ENCODE measurements around the gene LAMC1.
"Not testable (repeated sequence)": the region's sequence is repeated elsewhere in the genome, so short reads cannot be mapped to it uniquely, and the experiment has no call there.

LAMC1 gene

GRCh38 chr1:183150032-183150431, 126.8 kb downstream of the LAMC1 start:
- DNase-seq (ENCODE audit: low read depth in 2 of 2): not testable (repeated sequence)

- no peak for DNase-seq (ENCODE audit: low read depth in 2 of 2)
Observed at GRCh38 chr1:183150445-183150844, 127.2 kb downstream of the LAMC1 start.

- DNase-seq (ENCODE audit: low read depth in 2 of 2): no peak
Observed at GRCh38 chr1:183152180-183152579, 129.0 kb downstream of the LAMC1 start.

- DNase-seq (ENCODE audit: low read depth in 2 of 2): no peak
Observed at GRCh38 chr1:183155939-183156338, 132.7 kb downstream of the LAMC1 start.

GRCh38 chr1:183159960-183160359, 136.7 kb downstream of the LAMC1 start:
- no peak for DNase-seq (ENCODE audit: low read depth in 2 of 2)

DNA sequence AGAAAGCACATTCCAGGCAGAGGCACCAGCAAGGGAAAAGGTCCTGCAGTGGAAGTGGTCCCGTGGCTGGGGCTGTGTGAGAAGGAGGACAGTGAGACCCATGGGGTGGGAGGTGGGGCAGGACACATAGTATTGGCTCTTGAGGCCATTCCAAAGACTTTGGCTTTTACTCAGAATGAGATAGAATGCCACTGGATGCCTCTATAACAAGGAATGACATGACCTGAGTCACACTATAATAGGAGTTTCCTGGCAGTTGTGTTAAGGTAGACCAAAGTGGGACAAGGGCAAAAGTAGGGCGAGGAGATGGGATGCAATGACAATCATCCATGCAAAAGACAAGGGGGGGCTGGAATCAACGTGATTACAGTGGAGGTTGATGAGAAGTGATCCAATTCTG, 138.2 kb downstream of the LAMC1 start:
- DNase-seq (ENCODE audit: low read depth in 2 of 2): no peak

- DNase-seq (ENCODE audit: low read depth in 2 of 2): no peak
Observed at GRCh38 chr1:183163316-183163715, 140.1 kb downstream of the LAMC1 start.

DNA sequence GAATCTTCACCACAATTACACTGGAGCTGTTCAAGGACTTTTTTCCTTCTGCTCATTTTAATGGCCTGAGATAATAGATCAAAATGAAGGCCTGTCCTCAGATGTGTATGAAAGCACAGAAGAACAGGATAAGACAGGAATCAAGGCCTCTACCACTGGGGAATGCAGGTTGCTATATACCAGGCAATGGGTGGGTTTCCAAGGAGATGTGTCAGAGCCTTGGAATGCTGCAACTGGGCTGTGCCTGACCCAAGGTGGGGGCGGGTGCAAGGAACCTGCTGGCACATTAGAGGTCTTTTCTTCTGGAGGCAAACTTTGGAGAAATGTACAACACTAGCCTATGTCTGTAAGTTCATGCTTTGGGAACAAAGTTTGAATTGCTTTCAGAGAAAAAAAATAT, 141.1 kb downstream of the LAMC1 start:
- DNase-seq (ENCODE audit: low read depth in 2 of 2): no peak

DNA sequence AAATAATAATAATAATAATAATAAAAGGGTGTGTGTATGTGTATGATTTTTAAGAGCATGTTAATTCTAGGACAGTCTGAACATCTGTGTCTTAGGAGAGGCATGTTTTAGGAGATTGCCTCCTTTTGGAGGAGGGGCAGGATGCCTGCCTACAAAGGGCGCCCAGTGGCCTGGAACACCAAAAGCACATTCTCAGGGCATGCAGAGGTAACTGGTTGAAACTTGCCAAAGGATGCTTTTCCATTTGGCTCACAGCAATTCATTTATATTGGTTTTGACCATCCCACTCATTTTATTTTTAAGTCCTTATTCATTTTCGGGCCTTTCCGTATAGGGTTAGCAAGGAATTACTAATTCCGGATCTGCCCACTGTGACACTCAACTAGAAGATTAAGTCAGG, 141.7 kb downstream of the LAMC1 start:
- no peak for DNase-seq (ENCODE audit: low read depth in 2 of 2)

DNA sequence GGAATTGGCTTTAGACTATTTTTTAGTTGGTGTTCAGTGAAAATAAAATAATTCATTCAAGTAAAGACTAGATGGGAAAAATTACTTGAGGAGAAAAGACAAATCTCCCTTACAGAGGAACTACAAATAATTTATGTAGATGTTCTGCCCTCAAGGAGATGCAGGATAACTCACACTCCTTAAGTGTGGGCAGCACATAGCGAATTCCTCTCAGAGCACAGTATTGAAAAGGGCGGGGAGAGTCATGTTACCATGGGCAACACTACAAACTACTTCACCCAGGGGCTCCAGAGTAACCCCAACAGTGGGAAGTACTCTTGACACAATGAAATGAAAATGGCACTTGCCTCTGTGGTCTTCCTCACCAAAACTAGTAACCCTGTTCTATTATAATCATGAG, 142.2 kb downstream of the LAMC1 start:
- DNase-seq (ENCODE audit: low read depth in 2 of 2): no peak

GRCh38 chr1:183166454-183166853, 143.2 kb downstream of the LAMC1 start:
- no peak for DNase-seq (ENCODE audit: low read depth in 2 of 2)

DNA sequence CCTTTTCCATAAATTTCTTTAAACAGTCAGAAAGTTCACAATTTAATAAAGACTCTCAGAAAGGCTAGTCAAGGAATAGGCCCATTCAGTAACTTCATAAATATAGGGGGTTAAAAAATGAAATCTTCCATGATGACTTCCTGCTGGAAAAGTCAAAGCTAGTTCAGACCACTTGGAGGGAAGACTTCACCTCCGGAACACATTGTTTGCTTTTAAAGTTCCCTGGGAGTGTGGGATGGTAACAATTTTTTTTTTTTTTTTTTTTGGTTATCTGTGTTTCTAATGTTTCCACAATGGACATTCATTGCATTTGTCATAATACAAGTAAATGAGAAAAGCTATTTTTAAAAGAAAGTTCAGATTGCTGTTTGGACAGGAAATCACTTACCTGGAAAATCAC, 144.5 kb downstream of the LAMC1 start:
- no peak for DNase-seq (ENCODE audit: low read depth in 2 of 2)

DNA sequence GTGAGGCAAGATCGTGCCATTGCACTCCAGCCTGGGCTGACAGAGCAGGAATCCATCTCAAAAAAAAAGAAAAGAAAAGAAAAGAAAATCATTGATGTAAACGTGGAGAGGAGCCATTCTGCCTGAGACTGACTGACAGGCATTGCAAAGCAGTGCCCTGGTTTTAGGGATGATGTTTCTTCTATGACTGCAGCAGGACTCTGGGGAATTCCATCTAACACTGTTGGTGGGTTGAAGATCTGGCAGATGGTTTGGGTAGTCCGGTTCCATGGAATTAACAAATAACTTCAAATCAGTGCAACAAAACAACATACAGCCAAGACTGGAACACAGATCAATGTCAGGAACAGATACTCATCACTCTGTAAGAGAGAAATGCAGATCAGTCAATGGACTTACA, 145.1 kb downstream of the LAMC1 start:
- DNase-seq (ENCODE audit: low read depth in 2 of 2): no peak

DNA sequence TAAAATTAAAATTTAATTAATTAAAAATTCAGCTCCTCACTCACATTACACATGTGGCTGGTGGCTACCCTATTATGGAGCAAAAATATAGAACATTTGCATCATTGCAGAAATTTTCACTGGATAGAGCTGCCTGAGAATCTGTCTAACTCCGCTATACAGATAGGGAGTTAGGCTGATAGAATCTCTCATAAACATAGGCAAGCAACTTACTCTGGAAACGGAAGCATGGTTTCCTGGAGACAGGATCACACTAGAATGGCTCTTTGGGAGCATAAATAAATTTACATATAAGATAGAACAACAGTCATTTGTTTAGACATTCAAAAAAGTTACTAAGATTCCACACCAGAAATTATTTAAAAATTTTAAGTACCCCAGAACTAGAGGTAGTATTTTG, 150.6 kb downstream of the LAMC1 start:
- no peak for DNase-seq (ENCODE audit: low read depth in 2 of 2)

GRCh38 chr1:183175631-183176030, 152.4 kb downstream of the LAMC1 start:
- DNase-seq (ENCODE audit: low read depth in 2 of 2): no peak

- DNase-seq (ENCODE audit: low read depth in 2 of 2): no peak
Observed at GRCh38 chr1:183178545-183178944, 155.3 kb downstream of the LAMC1 start.

GRCh38 chr1:183179033-183179432, 155.8 kb downstream of the LAMC1 start:
- DNase-seq (ENCODE audit: low read depth in 2 of 2): no peak

DNA sequence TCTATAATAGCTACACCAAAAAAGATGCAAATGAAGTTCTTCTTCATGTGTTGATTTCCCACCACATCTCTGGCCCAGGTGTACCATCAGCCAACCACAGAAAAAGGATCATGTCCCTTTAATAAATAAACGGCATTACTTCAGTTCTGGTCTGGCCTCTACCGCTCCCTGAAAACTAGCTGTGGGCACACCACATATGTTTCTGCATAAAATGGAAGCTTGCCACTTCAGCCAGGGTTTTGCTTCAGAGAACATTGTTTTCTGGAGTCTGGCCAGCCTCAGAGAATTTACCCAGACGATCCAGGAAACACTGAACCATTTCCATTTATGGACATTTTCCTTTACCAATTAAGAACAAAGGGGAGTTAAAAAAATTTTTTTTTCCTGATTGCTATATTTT, 157.0 kb downstream of the LAMC1 start:
- DNase-seq (ENCODE audit: low read depth in 2 of 2): no peak

DNA sequence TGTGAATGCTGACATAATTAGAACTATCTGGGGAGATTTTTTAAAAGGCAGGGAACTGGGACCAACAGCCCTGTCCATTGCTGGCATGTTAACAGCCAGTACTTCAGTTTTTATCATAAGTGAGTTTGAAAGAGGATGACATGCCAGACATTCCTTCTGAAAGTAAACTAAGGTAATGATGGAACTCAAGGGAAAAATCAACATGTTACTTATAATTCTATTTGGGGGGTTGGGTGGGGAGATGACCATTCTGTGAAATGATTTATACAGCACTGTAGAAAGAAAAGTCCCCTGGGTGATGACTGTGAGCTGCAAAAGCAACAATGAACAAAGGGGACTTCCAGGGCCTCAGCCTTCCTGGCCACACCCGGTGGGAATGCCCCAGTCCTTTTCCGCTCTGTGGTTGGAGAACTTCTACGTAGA, 157.4 kb downstream of the LAMC1 start:
- DNase-seq (ENCODE audit: low read depth in 2 of 2): no peak

GRCh38 chr1:183185941-183186490, 162.8 kb downstream of the LAMC1 start, which contains the start of gene LAMC2:
LAMC2 (plus strand) TSS chr1:183186264; CDS start chr1:183186353, 89 bp downstream.
- no peak for DNase-seq (ENCODE audit: low read depth in 2 of 2)

DNA sequence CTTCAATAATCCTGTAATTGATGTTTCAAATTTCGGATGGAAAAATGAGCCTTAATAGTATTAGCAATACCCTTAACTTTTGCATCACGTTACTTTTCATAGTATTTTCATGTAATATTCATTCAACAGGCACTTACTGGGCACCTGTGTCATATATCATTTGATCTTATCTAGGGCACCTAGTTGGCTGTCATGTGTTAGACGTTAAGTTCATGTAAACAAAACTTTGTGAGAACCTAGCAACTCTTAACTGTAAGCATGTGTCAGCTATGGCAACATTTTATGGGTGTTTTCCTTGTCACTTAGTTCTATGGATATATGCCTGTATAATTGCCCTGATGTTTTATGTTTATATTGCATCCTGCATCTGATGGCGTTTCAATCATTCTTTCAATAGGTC, 163.6 kb downstream of the LAMC1 start:
- DNase-seq (ENCODE audit: low read depth in 2 of 2): no peak

DNA sequence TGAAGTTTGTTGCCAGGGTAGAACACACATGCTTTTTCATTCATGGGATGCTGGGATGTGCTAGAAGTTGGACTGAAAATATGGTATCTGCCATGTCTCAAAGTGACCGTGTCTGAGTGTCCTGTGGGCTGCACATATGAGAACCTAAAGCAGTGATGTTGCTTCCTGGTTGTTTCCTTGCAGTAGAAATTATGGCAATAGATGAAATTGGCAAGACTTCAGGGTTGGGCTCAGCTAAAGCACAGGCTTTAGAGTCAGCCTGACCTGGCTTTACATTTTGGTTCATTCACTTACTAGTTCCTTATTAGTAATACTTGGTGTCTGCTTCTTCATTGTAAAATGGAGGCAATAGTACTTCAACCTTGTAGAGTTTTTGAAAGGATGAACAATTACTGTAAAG, 165.0 kb downstream of the LAMC1 start:
- DNase-seq (ENCODE audit: low read depth in 2 of 2): no peak

DNA sequence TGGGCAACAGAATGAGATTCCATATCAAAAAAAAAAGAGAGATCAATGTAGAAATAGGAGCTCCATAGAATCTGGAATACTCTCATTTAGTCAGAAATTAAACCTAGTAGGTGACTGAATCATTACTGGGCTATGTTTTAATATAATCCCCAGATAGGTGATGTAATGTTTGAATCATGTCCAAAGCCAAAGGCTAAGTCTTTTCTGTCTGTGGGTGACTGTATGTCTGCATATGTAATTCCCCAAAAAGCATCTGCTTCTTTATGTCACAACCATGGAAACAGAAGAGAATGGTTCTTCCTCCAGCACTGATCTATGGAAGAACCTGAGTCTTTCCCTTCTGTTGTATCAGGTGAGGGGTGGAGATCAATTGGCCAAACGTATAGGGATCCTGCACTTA, 168.6 kb downstream of the LAMC1 start:
- DNase-seq (ENCODE audit: low read depth in 2 of 2): no peak

DNA sequence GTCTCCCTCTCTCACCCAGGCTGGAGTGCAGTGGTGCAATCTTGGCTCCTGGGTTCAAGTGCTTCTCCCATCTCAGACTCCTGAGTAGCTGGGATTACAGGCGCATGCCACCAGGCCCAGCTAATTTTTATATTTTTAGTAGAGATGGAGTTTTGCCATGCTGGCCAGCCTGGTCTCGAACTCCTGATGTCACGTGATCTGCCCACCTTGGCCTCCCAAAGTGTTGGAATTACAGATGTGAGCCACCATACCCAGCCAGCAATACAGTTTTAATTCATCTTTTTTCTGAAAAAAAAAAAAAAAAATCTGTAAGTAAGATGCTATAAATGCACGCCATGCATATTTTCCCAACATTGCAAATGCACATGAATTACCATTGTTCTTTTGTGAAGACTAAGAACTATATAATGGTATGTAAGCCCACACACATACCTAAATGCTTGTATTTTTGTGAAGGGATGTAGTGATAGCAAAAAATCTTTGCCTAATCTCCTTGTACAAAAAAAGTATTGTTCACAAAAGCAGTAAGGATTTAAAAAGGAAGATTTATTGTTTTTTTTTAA, 170.8 kb downstream of the LAMC1 start:
- no peak for DNase-seq (ENCODE audit: low read depth in 2 of 2)
